Hypothalamus (tissue), 51 donors: ENCODE results near the gene KLHL41.
"Not testable (repeated sequence)": the region's sequence is repeated elsewhere in the genome, so short reads cannot be mapped to it uniquely, and the experiment has no call there.

ENCODE experiments used
- DNase-seq, 51 donors: peaks; one replicate each; lab custom pipeline; 2025; lab: John Stamatoyannopoulos, UW

The KLHL41 gene

GRCh38 chr2:169507698-169508097 is 1.8 kb upstream of the KLHL41 start:
- no peak for DNase-seq

- DNase-seq = no peak
These were observed 453 bp downstream of the KLHL41 start for GRCh38 chr2:169509955-169510354.

- no peak for DNase-seq
These were observed 994 bp downstream of the KLHL41 start for GRCh38 chr2:169510496-169510895.

- no peak for DNase-seq
These were observed 2.3 kb downstream of the KLHL41 start for GRCh38 chr2:169511818-169512217.

GRCh38 chr2:169512525-169512924 is 3.0 kb downstream of the KLHL41 start:
- DNase-seq = no peak

GRCh38 chr2:169513094-169513493 is 3.6 kb downstream of the KLHL41 start:
- DNase-seq = no peak

GRCh38 chr2:169513926-169514325 is 4.4 kb downstream of the KLHL41 start:
- no peak for DNase-seq

GRCh38 chr2:169514758-169515157 is 5.3 kb downstream of the KLHL41 start:
- not testable (repeated sequence) for DNase-seq

- not testable (repeated sequence) for DNase-seq
These were observed 7.0 kb downstream of the KLHL41 start for GRCh38 chr2:169516488-169516995.

- DNase-seq = no peak
These were observed 11.4 kb downstream of the KLHL41 start for GRCh38 chr2:169520896-169521295.

GRCh38 chr2:169523681-169524080 is 14.2 kb downstream of the KLHL41 start:
- no peak for DNase-seq

- peak in 1 of 51 donors; percentile 33 for DNase-seq
These were observed 15.9 kb downstream of the KLHL41 start for GRCh38 chr2:169525434-169525833.

GRCh38 chr2:169526451-169526850 is 16.9 kb downstream of the KLHL41 start:
- DNase-seq = no peak

- peak in 26 of 51 donors; percentile 1 to 61 (median 15) for DNase-seq
These were observed 18.8 kb downstream of the KLHL41 start for GRCh38 chr2:169528271-169528701.

- DNase-seq = not testable (repeated sequence)
These were observed 30.0 kb downstream of the KLHL41 start for GRCh38 chr2:169539460-169539859.

- DNase-seq = no peak
These were observed 30.6 kb downstream of the KLHL41 start for GRCh38 chr2:169540146-169540545.

- no peak for DNase-seq
These were observed 32.9 kb downstream of the KLHL41 start for GRCh38 chr2:169542433-169542832.

- no peak for DNase-seq
These were observed 37.3 kb downstream of the KLHL41 start for GRCh38 chr2:169546756-169547155.

- DNase-seq = no peak
These were observed 51.9 kb downstream of the KLHL41 start for GRCh38 chr2:169561364-169561763.

- DNase-seq = not testable (repeated sequence)
These were observed 52.6 kb downstream of the KLHL41 start for GRCh38 chr2:169562084-169562483.

- DNase-seq = no peak
These were observed 53.0 kb downstream of the KLHL41 start for GRCh38 chr2:169562519-169562918.

- DNase-seq = no peak
These were observed 56.2 kb downstream of the KLHL41 start for GRCh38 chr2:169565686-169566085.

- DNase-seq = no peak
These were observed 60.4 kb downstream of the KLHL41 start for GRCh38 chr2:169569948-169570347.
